Endothelial cell of umbilical vein (primary cell): Measurements from ENCODE around the gene KCNAB2. TPM values are rescaled to one million over a fixed set of nuclear protein-coding genes. Genes with fewer than 3 reads are reported as not detected.

Source experiments
- BruUV-seq: library from RNA; stranded (reverse); fragments of 400-500 nt; replicated peaks from 2 replicates; lab custom pipeline; 2021; lab: Mats Ljungman, UMichigan
- CTCF ChIA-PET: fragments of 300-600, 350-600 bp; sonication (Branson Sonifier 250); formaldehyde crosslinking; loops from one replicate; lab custom pipeline; 2021; ENCODE audit warnings: antibody characterized with exemption, inconsistent platforms; lab: Charles Lee
- POLR2A ChIA-PET: fragments of 300-600, 350-600 bp; sonication (Branson Sonifier 250); formaldehyde crosslinking; loops from one replicate; lab custom pipeline; 2021; ENCODE audit warnings: antibody characterized with exemption, inconsistent platforms; lab: Charles Lee
- DNase-seq: peaks from one replicate; pipeline ENCODE4 v3.0.0-alpha.2; 2011; ENCODE audit warnings: low read depth, low spot score
- FAIRE-seq: peaks from 2 replicates; lab custom pipeline; 2011; peaks lifted over from hg19 to GRCh38; lab: Jason Lieb, UNC
- H2AFZ ChIP-seq: 2 replicates; pipeline ENCODE4 v1.6.0; 2012; ENCODE audit warnings: low read depth, low read length, control low read depth, inconsistent platforms
- H3K27ac ChIP-seq: 2 replicates; pipeline ENCODE4 v1.5.1; 2011; ENCODE audit warnings: low read depth, mild to moderate bottlenecking, control low read depth, low read length, moderate library complexity; ENCODE audit not compliant: insufficient read depth
- H3K27me3 ChIP-seq, 2 experiments: 2 replicates each; pipeline versions ENCODE4 v1.6.0 to v1.6.1; 2011; ENCODE audit warnings: low read length in 2 of 2, mixed read lengths in 1 of 2; ENCODE audit not compliant: control insufficient read depth in 2 of 2, insufficient read depth in 2 of 2
- H3K36me3 ChIP-seq, 2 experiments: 2 replicates in 1 of 2; 3 replicates in 1 of 2; pipeline ENCODE4 v1.5.1; 2011; ENCODE audit warnings: low read length in 2 of 2, mild to moderate bottlenecking in 1 of 2, moderate library complexity in 1 of 2; ENCODE audit not compliant: control insufficient read depth in 2 of 2, insufficient read depth in 2 of 2; ENCODE audit errors: extremely low read depth in 1 of 2
- H3K4me1 ChIP-seq: 3 replicates; pipeline ENCODE4 v1.5.1; 2011; ENCODE audit warnings: mild to moderate bottlenecking, low read length; ENCODE audit not compliant: control insufficient read depth, insufficient read depth; ENCODE audit errors: extremely low read depth
- H3K4me2 ChIP-seq: 2 replicates; pipeline ENCODE4 v1.6.1; 2011; ENCODE audit warnings: low read length, control low read depth, mixed read lengths; ENCODE audit not compliant: insufficient read depth
- H3K4me3 ChIP-seq, 3 experiments: fragments of 200-600 bp in 1 of 3; sonication (generic), shearing (Covaris generic) in 1 of 3; replicated peaks in 1 of 3; 2 replicates each; pipeline ENCODE4 v1.5.1; 2011 to 2016; ENCODE audit warnings: control low read depth in 3 of 3, low read length in 3 of 3, mild to moderate bottlenecking in 2 of 3, inconsistent platforms in 1 of 3, low read depth in 1 of 3, moderate library complexity in 1 of 3; ENCODE audit not compliant: insufficient read depth in 1 of 3
- H3K79me2 ChIP-seq: 2 replicates; pipeline ENCODE4 v1.6.0; 2012; ENCODE audit warnings: low read length, inconsistent platforms; ENCODE audit not compliant: control insufficient read depth, insufficient read depth
- H3K9ac ChIP-seq: replicated peaks from 2 replicates; pipeline ENCODE3; 2011; ENCODE audit warnings: low read length, control low read depth; ENCODE audit not compliant: insufficient read depth; ENCODE audit errors: extremely low read depth
- H3K9me1 ChIP-seq: replicated peaks from 3 replicates; pipeline ENCODE4 v1.6.0; 2011; ENCODE audit warnings: mild to moderate bottlenecking, low read length; ENCODE audit not compliant: control insufficient read depth, insufficient read depth; ENCODE audit errors: extremely low read depth
- H3K9me3 ChIP-seq: replicated peaks from 2 replicates; pipeline ENCODE4 v1.5.1; 2012; ENCODE audit warnings: low read length, inconsistent platforms; ENCODE audit not compliant: control insufficient read depth, insufficient read depth
- H4K20me1 ChIP-seq: replicated peaks from 2 replicates; pipeline ENCODE3; 2011; ENCODE audit warnings: mild to moderate bottlenecking, low read length; ENCODE audit not compliant: control insufficient read depth, insufficient read depth; ENCODE audit errors: extremely low read depth
- CTCF ChIP-seq, 2 donors: IDR thresholded peaks; 1 replicate in 1 of 2; 2 replicates in 1 of 2; pipeline ENCODE4 v1.5.1; 2011; ENCODE audit warnings: low read length in 2 of 2, mild to moderate bottlenecking in 2 of 2, moderate library complexity in 2 of 2, control low read depth in 1 of 2, inconsistent platforms in 1 of 2, low read depth in 1 of 2; ENCODE audit not compliant: insufficient read depth in 1 of 2; ENCODE audit errors: extremely low read depth in 1 of 2
- EZH2 ChIP-seq: IDR thresholded peaks from 2 replicates; pipeline ENCODE4 v1.6.1; 2012; ENCODE audit warnings: borderline replicate concordance, low read depth, mild to moderate bottlenecking, moderate library complexity, low read length, inconsistent platforms; ENCODE audit not compliant: severe bottlenecking
- FOS ChIP-seq: IDR thresholded peaks from 2 replicates; pipeline ENCODE4 v1.6.1; 2011; ENCODE audit warnings: mild to moderate bottlenecking, low read length, moderate library complexity, borderline replicate concordance; ENCODE audit not compliant: insufficient read depth
- GATA2 ChIP-seq: IDR thresholded peaks from 2 replicates; pipeline ENCODE4 v1.7.0; 2011; ENCODE audit warnings: low read depth, mild to moderate bottlenecking, moderate library complexity, mixed read lengths, low read length; ENCODE audit not compliant: insufficient read length, insufficient read depth
- JUN ChIP-seq: IDR thresholded peaks from 2 replicates; pipeline ENCODE4 v1.6.1; 2011; ENCODE audit warnings: borderline replicate concordance, low read depth; ENCODE audit not compliant: insufficient read length, insufficient read depth
- MYC ChIP-seq: IDR thresholded peaks from one replicate; pipeline ENCODE4 v1.6.1; 2011; ENCODE audit warnings: mild to moderate bottlenecking, low read depth, low read length
- POLR2A ChIP-seq: IDR thresholded peaks from 2 replicates; pipeline ENCODE4 v1.6.1; 2012; ENCODE audit warnings: low read depth, mild to moderate bottlenecking, control low read depth, low read length
- POLR2AphosphoS5 ChIP-seq: IDR thresholded peaks from 2 replicates; pipeline ENCODE4 v1.6.1; 2012; ENCODE audit warnings: low read depth, mild to moderate bottlenecking, control low read depth, low read length, moderate library complexity; ENCODE audit not compliant: insufficient read depth
- dilution Hi-C: fragments of 300-500 bp; cut with MboI; formaldehyde crosslinking; loops from one replicate; pipeline ENCODE4 v1.15.0; 2019; ENCODE audit warnings: low sequenced_read_pairs; ENCODE audit not compliant: extremely low pct_ligation_motif_present
- intact Hi-C: fragments of 100-400 bp; cut with micrococcal nuclease; formaldehyde crosslinking; loops from one replicate; pipeline ENCODE4 v1.10.0; 2022
- polyA plus RNA-seq, 4 experiments: library from polyadenylated mRNA; depleted of rRNA in 3 of 4; stranded (reverse) in 3 of 4; unstranded in 1 of 4; fragments of >200 nt; gene quantifications; 2 replicates each; pipeline versions ENCODE4 v1.2.1 to v1.2.3, GENCODE V29; 2011 to 2012; ENCODE audit warnings: missing spikeins in 1 of 4
- total RNA-seq: library from RNA; stranded (reverse); gene quantifications from 2 replicates; pipeline ENCODE4 v1.2.3, GENCODE V29; 2021
- TF ChIP-seq, protein P1 (sequence below): IDR thresholded peaks from 2 replicates; pipeline ENCODE4 v1.6.1; 2011; ENCODE audit not compliant: insufficient read depth, insufficient read length

The KCNAB2 gene
- total and polyA plus RNA-seq, 2 donors (not counting 3 experiments of a cell fraction or from before 2014, with no cell fraction given): 2.4 to 3.8 TPM

GRCh38 chr1:6049419-6049818 is 3.7 kb downstream of the KCNAB2 start:
- DNase-seq (no peak), FAIRE-seq (no peak)
- no peaks in the 10 kb centered on the region for H3K36me3 ChIP-seq
- BruUV-seq: no TSS peak
- no peaks in the 10 kb centered on the region for H4K20me1 ChIP-seq
- TF ChIP-seq GATA2: no peak
- TF ChIP-seq FOS: no peak
- no peak for TF ChIP-seq MYC
- TF ChIP-seq, protein P1, sequence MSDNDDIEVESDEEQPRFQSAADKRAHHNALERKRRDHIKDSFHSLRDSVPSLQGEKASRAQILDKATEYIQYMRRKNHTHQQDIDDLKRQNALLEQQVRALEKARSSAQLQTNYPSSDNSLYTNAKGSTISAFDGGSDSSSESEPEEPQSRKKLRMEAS: no peak
- TF ChIP-seq POLR2A: no peak
- TF ChIP-seq JUN: no peak
- no peak for TF ChIP-seq POLR2AphosphoS5
- TF ChIP-seq EZH2: no peak
- no peak for TF ChIP-seq CTCF (IDR thresholded peaks at IDR 0.05; ENCODE audit: extremely low read depth in 1 of 2, insufficient read depth in 1 of 2, low read depth in 1 of 2, low read length in 2 of 2)
- H3K9me3 ChIP-seq: no peaks in the 10 kb centered on the region
- no peak overlapping the region for H3K9ac ChIP-seq
- H3K27ac ChIP-seq: no peak overlapping the region
- H2AFZ ChIP-seq: no peak overlapping the region
- H3K79me2 ChIP-seq: no peaks in the 10 kb centered on the region
- ChIA-PET CTCF (interaction anchor here (1.4 to 2.5 kb wide), 5 partner anchors 9 to 195 kb away, joined by 4 to 9 read pairs (median 5); no protein-coding TSS in a partner anchor), POLR2A (no interaction called here)
- H3K9me1 ChIP-seq: no peaks in the 10 kb centered on the region
- dilution Hi-C loops (no loop called here), intact Hi-C loops (no loop called here)
- no peaks in the 10 kb centered on the region for H3K4me1 ChIP-seq
- H3K4me2 ChIP-seq: no peak overlapping the region
- H3K4me3 ChIP-seq: no peak overlapping the region
- no peaks in the 10 kb centered on the region for H3K27me3 ChIP-seq
